IPS DF 6.9 (cell line): ENCODE measurements around the gene BTN1A1.

Experiments
- DNase-seq: peaks from one replicate; pipeline ENCODE4 v3.0.0-alpha.2; 2013; ENCODE audit warnings: low read depth, low spot score
- H3K27ac ChIP-seq: one replicate; pipeline ENCODE4 v1.5.1; 2013; ENCODE audit warnings: low read length, control low read depth
- H3K27me3 ChIP-seq: 2 replicates; pipeline ENCODE4 v1.6.1; 2013; ENCODE audit warnings: mild to moderate bottlenecking, low read length; ENCODE audit not compliant: control insufficient read depth, insufficient read depth
- H3K36me3 ChIP-seq: 2 replicates; pipeline ENCODE4 v1.6.1; 2013; ENCODE audit warnings: low read length; ENCODE audit not compliant: control insufficient read depth, insufficient read depth
- H3K4me1 ChIP-seq: 2 replicates; pipeline ENCODE4 v1.6.1; 2013; ENCODE audit warnings: low read length; ENCODE audit not compliant: control insufficient read depth, insufficient read depth
- H3K4me3 ChIP-seq: 2 replicates; pipeline ENCODE4 v1.5.1; 2013; ENCODE audit warnings: mild to moderate bottlenecking, low read length
- H3K9me3 ChIP-seq: 2 replicates; pipeline ENCODE4 v1.6.1; 2013; ENCODE audit warnings: low read length, inconsistent platforms; ENCODE audit not compliant: control insufficient read depth, insufficient read depth
- WGBS: extraction: QIAGEN DNeasy Blood & Tissue Kit; methylation state at CpG from one replicate; pipeline ENCODE4 v1.1.7; 2013; ENCODE audit warnings: mixed read lengths, missing lambda C conversion rate; ENCODE audit not compliant: insufficient read length, insufficient coverage; 5-methylcytosine and 5-hydroxymethylcytosine counted together

Gene BTN1A1

DNA sequence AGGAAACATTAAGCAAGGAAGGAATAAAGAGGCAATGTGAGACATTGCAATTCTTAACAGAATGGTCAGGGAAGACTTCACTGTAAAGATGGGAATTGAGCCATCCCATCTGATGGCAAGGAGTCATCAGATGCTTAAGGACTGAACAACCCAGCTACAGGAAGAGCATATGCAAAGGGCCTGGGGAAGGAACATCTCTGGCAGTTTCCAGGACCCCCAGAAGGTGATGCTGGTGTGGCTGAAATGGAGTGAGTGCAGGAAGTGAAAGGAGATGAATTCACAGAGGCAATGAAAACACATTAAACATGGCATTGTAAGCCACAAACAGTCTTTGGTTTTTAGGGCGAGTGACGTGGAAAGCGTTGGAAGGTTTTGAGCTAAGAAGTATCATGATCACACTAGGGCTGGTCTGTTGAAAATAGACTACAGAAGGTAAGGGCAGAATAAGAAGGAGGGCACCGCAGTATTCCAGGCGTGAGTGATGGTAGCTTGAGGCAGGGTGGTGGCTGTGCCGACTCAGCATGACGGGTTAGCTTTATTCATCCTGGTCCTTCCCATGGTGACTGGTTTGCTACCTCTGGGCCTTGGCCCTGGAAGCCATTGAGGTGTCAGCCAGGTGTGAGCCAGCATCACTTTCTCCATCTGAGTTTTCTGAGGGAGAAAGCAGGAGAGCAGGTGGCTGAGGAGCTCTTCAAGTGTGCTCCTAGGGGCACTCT lies 35.5 kb upstream of the BTN1A1 start:
- no peaks in the 10 kb centered on the region for H3K4me1 ChIP-seq
- H3K36me3 ChIP-seq: peaks cover 26% of the 10 kb centered on the region
- no CpG with 5 or more reads among the region's 7 CpGs for WGBS
- no peak for DNase-seq
- no peaks in the 10 kb centered on the region for H3K9me3 ChIP-seq
- no peak overlapping the region for H3K4me3 ChIP-seq
- H3K27ac ChIP-seq: no peak overlapping the region
- no peaks in the 10 kb centered on the region for H3K27me3 ChIP-seq

DNA sequence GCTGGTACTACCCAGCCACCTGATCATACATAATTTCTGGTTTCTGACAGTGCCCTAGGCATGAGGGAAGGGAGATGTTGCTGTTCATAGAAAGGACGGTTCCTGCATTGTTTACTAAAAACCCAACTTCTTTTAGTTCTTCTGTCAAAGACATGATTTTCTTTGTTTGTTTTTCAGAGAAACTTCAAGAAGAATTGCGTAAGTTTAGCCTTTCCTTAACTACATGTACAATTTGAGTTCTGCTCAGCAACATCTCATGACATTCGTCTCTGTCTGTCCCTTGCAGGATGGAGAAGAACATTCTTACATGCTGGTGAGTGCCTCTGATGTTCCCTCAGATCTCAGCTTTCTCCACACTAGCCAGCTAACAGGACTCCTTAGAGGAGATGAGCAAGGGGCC lies 34.3 kb upstream of the BTN1A1 start:
- WGBS: no CpG with 5 or more reads among the region's 3 CpGs
- H3K9me3 ChIP-seq: no peaks in the 10 kb centered on the region

DNA sequence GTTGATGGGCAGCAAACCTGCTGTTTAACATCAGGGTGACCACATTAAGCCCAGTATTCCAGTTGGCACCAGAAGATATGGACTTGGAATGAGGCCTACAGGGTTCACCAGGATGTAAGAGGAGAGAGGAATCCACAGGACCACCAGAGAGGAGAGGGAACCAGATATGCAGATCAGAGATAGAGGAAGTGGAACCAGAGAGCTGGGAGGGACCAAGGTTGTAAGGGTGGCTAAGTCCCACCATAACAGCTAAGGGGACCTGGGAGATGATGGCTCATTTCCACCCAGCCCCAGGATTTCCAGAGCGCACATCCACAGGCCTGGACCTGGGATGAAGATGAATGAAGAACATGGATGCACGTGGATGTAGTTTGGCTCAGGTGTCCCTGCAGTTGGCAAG lies 31.3 kb upstream of the BTN1A1 start:
- WGBS: no CpG with 5 or more reads among the region's 2 CpGs
- peaks cover 21% of the 10 kb centered on the region for H3K36me3 ChIP-seq

More for the DNA sequence above, 34.3 kb upstream of the BTN1A1 start:
- DNase-seq: no peak
- Histone ChIP-seq H3K27me3 (no peaks in the 10 kb centered on the region), H3K4me3 (no peak overlapping the region), H3K4me1 (no peaks in the 10 kb centered on the region), H3K27ac (no peak overlapping the region), H3K36me3 (peaks cover 22% of the 10 kb centered on the region)

DNA sequence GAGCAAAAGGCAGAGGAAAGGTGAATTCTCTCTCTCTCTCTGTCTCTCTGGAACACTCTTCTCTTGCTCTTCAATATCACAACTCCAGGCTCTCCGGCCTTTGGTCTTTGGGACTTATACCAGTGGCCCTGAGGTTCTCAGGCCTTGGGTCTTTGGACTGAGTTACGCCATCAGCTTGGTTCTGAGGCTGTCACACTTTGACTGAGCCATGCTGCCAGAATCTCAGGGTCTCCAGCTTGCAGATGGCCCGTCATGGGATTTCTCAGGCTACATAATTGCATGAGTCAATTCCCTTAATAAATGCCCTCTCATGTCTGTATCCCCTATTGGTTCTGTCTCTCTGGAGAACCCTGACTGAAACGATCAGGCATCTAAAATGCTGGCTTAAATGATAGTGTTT lies 29.5 kb upstream of the BTN1A1 start:
- 0 out of 2 replicates have a peak, but pooled peaks cover 1% of the 10 kb centered on the region for H3K4me1 ChIP-seq
- no peak for DNase-seq
- no peaks in the 10 kb centered on the region for H3K9me3 ChIP-seq
- H3K27me3 ChIP-seq: no peaks in the 10 kb centered on the region
- peaks cover 13% of the 10 kb centered on the region for H3K36me3 ChIP-seq
- H3K4me3 ChIP-seq: no peak overlapping the region
- WGBS: no CpG with 5 or more reads among the region's 4 CpGs
- H3K27ac ChIP-seq: no peak overlapping the region

More for the DNA sequence above, 31.3 kb upstream of the BTN1A1 start:
- Histone ChIP-seq H3K4me3 (no peak overlapping the region), H3K27ac (no peak overlapping the region), H3K4me1 (no peaks in the 10 kb centered on the region), H3K27me3 (no peaks in the 10 kb centered on the region), H3K9me3 (no peaks in the 10 kb centered on the region)
- no peak for DNase-seq

DNA sequence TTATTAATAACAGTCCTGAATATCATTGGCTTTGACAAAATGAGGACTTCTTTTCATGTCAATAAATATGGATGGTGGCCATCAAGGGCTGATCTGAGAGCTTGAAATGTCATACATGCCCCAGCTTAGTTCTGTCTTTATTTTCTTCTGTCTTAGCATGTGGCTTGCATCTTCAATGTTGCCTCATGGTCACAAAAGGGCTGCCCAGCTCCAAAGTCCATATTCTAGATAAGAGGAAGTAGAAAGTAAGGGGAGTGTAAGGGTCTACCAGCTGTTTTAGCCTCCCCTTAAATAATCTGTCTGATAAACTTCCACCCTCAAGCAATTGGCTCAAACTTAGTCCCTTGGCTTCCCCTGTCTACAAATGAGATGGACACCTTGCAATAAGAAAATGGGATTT lies 28.1 kb upstream of the BTN1A1 start:
- Histone ChIP-seq H3K27me3 (no peaks in the 10 kb centered on the region), H3K36me3 (peaks cover 6% of the 10 kb centered on the region), H3K9me3 (no peaks in the 10 kb centered on the region), H3K4me3 (no peak overlapping the region), H3K27ac (no peak overlapping the region), H3K4me1 (peaks cover 3% of the 10 kb centered on the region; the same call in 1 of the 2 replicates)
- DNase-seq: no peak

DNA sequence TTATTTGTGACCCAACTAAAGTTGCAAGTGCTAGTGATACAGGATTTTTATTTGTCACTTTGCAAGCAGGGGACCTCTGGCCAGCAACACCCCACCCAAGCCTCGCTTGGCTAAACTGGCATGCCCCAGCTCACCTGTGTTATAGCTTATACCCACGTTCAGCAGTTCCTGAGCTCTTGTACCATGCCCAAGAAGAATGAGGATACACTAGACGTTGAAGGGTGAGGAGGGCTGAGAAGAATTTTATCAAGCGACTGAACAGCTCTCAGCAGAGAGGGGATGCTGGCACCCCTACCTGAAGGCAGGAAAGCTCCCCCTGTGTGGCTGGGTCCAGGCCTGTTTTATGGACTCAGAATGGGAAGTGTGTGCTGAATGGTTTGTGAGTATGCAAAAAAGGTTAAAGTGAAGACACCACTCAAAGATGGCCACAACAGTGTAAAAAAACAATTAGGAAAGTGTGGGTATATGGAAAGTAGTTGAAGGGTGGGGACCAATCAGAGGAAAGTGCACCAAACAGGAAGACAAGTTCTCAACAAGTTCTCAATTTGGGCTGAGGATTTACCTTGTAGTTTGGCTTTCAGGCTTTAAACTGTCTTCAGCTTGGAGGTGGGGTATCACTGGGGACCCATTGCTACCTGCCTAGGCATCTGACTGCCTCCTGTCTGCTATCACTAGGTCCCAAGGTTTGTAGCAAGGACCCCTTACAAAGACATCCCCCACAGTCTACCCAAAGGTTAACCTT lies 27.4 kb upstream of the BTN1A1 start:
- no peak overlapping the region; the same call in 1 of the 2 replicates for H3K4me3 ChIP-seq
- peaks cover 3% of the 10 kb centered on the region; the same call in 1 of the 2 replicates for H3K4me1 ChIP-seq
- no peak for DNase-seq
- H3K9me3 ChIP-seq: no peaks in the 10 kb centered on the region
- WGBS: no CpG with 5 or more reads among the region's 4 CpGs
- H3K36me3 ChIP-seq: peaks cover 6% of the 10 kb centered on the region
- no peak overlapping the region for H3K27ac ChIP-seq
- H3K27me3 ChIP-seq: no peaks in the 10 kb centered on the region

DNA sequence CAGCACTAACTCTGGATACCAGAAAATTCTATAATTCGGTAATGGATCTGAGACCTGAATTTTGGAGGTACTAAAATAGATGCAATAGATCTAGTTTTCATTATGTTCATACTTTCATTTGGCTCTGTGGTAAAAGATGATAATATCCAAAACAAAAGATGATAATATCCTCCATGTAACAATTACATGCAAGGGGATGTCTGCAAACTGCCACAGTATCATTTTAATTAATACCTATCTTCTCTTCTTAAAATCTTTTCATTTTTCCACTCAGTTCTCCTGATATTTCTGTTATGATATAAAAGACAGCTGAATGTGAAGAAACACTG lies 26.7 kb upstream of the BTN1A1 start:
- H3K4me1 ChIP-seq: peaks cover 3% of the 10 kb centered on the region; the same call in 1 of the 2 replicates
- DNase-seq: no peak
- H3K36me3 ChIP-seq: peaks cover 2% of the 10 kb centered on the region; the same call in 1 of the 2 replicates
- H3K27ac ChIP-seq: no peak overlapping the region
- no peaks in the 10 kb centered on the region for H3K9me3 ChIP-seq
- H3K27me3 ChIP-seq: no peaks in the 10 kb centered on the region
- WGBS: no CpG with 5 or more reads among the region's 1 CpG
- no peak overlapping the region for H3K4me3 ChIP-seq

DNA sequence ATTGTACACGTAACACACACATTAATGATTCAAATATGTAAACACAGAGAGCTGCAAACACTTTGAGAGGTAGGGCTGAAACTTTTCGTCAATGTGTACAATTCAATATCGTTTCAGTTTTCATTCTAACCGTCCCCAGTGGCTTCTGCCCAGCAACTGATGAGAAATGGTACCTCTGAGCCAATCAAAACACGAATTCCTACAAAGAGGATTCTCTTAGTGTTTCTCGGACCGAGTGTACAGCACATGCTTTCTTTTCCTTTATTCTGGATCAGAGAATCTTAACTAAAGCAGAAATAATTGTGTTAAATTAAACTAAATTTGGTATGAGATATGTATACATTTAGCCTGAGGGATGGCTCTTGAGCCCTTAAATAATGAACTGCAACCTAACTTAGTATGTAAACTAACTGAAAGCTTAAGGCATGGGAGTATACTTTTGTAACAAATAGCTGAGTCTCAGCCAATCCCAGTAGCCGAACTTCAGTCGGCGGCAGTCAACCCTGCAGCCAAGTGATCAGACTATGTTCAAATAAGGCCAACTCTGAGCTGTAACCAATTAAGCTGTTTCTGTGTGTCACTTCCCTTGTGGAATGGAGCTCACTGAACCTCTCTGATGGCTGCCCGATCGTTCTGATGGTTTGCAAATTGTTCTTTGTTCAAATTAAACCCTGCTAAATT lies 26.2 kb upstream of the BTN1A1 start:
- no peak for DNase-seq
- no peak overlapping the region for H3K27ac ChIP-seq
- WGBS: no CpG with 5 or more reads among the region's 12 CpGs

DNA sequence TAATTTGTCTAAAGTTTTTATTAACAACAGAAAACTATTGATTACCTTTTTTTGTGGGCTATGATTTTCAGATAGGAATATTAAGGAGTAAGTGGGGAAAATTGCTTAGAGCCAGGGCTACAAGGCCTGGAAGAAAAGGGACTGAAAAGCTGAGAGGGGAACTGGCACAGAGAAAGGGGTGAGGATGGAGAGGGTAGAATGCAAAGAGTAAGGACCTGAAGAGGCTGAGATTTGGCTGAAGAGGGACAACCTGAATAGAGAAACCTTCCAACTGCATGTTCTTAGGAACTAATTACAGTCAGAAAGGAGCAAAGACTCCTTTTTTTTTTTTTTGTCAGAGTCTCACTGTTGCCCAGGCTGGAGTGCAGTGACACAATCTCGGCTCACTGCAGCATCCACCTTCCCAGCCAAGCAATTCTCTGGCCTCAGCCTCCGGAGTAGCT lies 25.6 kb upstream of the BTN1A1 start:
- WGBS: no CpG with 5 or more reads among the region's 2 CpGs
- H3K4me1 ChIP-seq: peaks cover 3% of the 10 kb centered on the region; the same call in 1 of the 2 replicates
- no peak for DNase-seq
- H3K27me3 ChIP-seq: no peaks in the 10 kb centered on the region
- H3K27ac ChIP-seq: no peak overlapping the region
- H3K4me3 ChIP-seq: no peak overlapping the region
- no peaks in the 10 kb centered on the region for H3K9me3 ChIP-seq
- 0 out of 2 replicates have a peak, but pooled peaks cover 2% of the 10 kb centered on the region for H3K36me3 ChIP-seq

More for the DNA sequence above, 26.2 kb upstream of the BTN1A1 start:
- H3K4me1 ChIP-seq: peaks cover 3% of the 10 kb centered on the region; the same call in 1 of the 2 replicates
- no peaks in the 10 kb centered on the region for H3K9me3 ChIP-seq
- H3K27me3 ChIP-seq: no peaks in the 10 kb centered on the region
- no peak overlapping the region for H3K4me3 ChIP-seq
- peaks cover 2% of the 10 kb centered on the region; the same call in 1 of the 2 replicates for H3K36me3 ChIP-seq
